Measurements from ENCODE around the gene CCKAR.

DNA sequence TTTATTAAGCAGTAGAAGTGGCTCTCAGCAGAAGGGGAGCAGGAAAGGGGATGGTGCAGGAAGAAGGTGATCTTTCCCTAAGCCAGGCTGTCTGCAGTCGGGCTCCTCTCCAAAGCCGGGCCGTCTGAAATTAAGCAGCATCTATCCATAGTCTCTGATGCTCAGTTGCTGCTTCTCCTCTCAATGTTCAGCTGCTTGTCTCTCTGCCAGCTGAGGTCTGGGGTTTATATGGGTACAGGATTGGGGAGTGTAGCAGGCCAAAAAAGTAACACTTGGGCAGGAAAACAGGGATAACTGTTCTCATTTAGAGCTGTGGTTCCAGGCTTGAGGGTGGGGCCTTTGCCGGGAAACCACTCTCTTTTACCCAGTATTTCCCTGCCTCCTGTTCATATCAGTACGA lies 39.2 kb upstream of the CCKAR start:
- TF ChIP-seq BRD4 (CRISPR knock-in tag; IDR thresholded peaks at IDR 0.05) (no peak), YY1 (IDR thresholded peaks at IDR 0.05; ENCODE audit: insufficient read depth, insufficient replicate concordance, low read depth, low read length) (no peak), CTCF (CRISPR knock-in tag; IDR thresholded peaks at IDR 0.05) (no peak), FOXK1 (CRISPR knock-in tag; IDR thresholded peaks at IDR 0.05; ENCODE audit: borderline replicate concordance, low read depth) (no peak), JUNB (CRISPR knock-in tag; IDR thresholded peaks at IDR 0.05; ENCODE audit: borderline replicate concordance) (no peak), AHDC1 (CRISPR knock-in tag; IDR thresholded peaks at IDR 0.05; ENCODE audit: borderline replicate concordance) (no peak), ZFP37 (CRISPR knock-in tag; IDR thresholded peaks at IDR 0.05; ENCODE audit: borderline replicate concordance) (no peak), SRF (IDR thresholded peaks at IDR 0.05; ENCODE audit: low read depth, low read length) (no peak), MAFK (conservative IDR thresholded peaks at IDR 0.05 in 1 of 2, IDR thresholded peaks at IDR 0.05 in 1 of 2; ENCODE audit: low read length in 2 of 2) (no peak), TRIM24 (CRISPR knock-in tag; IDR thresholded peaks at IDR 0.05) (no peak), RFX5 (IDR thresholded peaks at IDR 0.05; ENCODE audit: low read depth, low read length) (no peak)
- TF ChIP-seq, protein P1, sequence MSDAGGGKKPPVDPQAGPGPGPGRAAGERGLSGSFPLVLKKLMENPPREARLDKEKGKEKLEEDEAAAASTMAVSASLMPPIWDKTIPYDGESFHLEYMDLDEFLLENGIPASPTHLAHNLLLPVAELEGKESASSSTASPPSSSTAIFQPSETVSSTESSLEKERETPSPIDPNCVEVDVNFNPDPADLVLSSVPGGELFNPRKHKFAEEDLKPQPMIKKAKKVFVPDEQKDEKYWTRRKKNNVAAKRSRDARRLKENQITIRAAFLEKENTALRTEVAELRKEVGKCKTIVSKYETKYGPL (CRISPR knock-in tag; IDR thresholded peaks at IDR 0.05): no peak

Data from HepG2 (cell line).